GM08714 (cell line): Measurements from ENCODE around the gene DNAI4.

Experiments
- H3K4me3 ChIP-seq: fragments of 200-500 bp; sonication (Bioruptor generic); 2 replicates; pipeline ENCODE4 v1.5.1; 2014; ENCODE audit warnings: mild to moderate bottlenecking, low read length, inconsistent platforms
- ZNF274 ChIP-seq: IDR thresholded peaks from 2 replicates; pipeline ENCODE4 v1.6.1; 2012; ENCODE audit warnings: mild to moderate bottlenecking, low read depth, low read length

Gene DNAI4

GRCh38 chr1:66774438-66774837, 150.2 kb downstream of the DNAI4 start:
- TF ChIP-seq ZNF274: no peak
- H3K4me3 ChIP-seq: no peak overlapping the region

- no peak for TF ChIP-seq ZNF274
- H3K4me3 ChIP-seq: no peak overlapping the region
Measured at GRCh38 chr1:66773227-66773626, 151.4 kb downstream of the DNAI4 start.

GRCh38 chr1:66770694-66771093, 154.0 kb downstream of the DNAI4 start:
- no peak overlapping the region for H3K4me3 ChIP-seq
- TF ChIP-seq ZNF274: no peak

GRCh38 chr1:66770240-66770639, 154.4 kb downstream of the DNAI4 start:
- TF ChIP-seq ZNF274: no peak
- no peak overlapping the region for H3K4me3 ChIP-seq

GRCh38 chr1:66769512-66770229, 155.0 kb downstream of the DNAI4 start:
- no peak overlapping the region for H3K4me3 ChIP-seq
- no peak for TF ChIP-seq ZNF274

- H3K4me3 ChIP-seq: no peak overlapping the region
Measured at GRCh38 chr1:66768965-66769364, 155.7 kb downstream of the DNAI4 start.

GRCh38 chr1:66767626-66768025, 157.0 kb downstream of the DNAI4 start:
- H3K4me3 ChIP-seq: no peak overlapping the region

More at GRCh38 chr1:66768965-66769364, 155.7 kb downstream of the DNAI4 start:
- TF ChIP-seq ZNF274: no peak

GRCh38 chr1:66764994-66765578, 159.6 kb downstream of the DNAI4 start:
- no peak for TF ChIP-seq ZNF274
- no peak overlapping the region for H3K4me3 ChIP-seq

More at GRCh38 chr1:66767626-66768025, 157.0 kb downstream of the DNAI4 start:
- TF ChIP-seq ZNF274: no peak
